Measurements from ENCODE around the gene RBBP5.

RBBP5 gene

GRCh38 chr1:205048382-205048781, 73.4 kb downstream of the RBBP5 start:
- TF ChIP-seq EGR1 (IDR thresholded peaks at IDR 0.05) (no peak), USF1 (IDR thresholded peaks at IDR 0.05) (no peak), YY1 (IDR thresholded peaks at IDR 0.05; ENCODE audit: low read depth) (no peak), RAD21 (IDR thresholded peaks at IDR 0.05; ENCODE audit: low read depth) (no peak), ZBTB7A (IDR thresholded peaks at IDR 0.05; ENCODE audit: low read depth) (no peak), TCF12 (IDR thresholded peaks at IDR 0.05; ENCODE audit: low read depth) (no peak), FOXM1 (IDR thresholded peaks at IDR 0.05; ENCODE audit: borderline replicate concordance, low read depth) (no peak), TAF1 (IDR thresholded peaks at IDR 0.05; ENCODE audit: low read depth) (no peak), EP300 (IDR thresholded peaks at IDR 0.05; ENCODE audit: borderline replicate concordance) (no peak)

GRCh38 chr1:205047764-205048231, 74.0 kb downstream of the RBBP5 start:
- no peak for TF ChIP-seq ZBTB7A (IDR thresholded peaks at IDR 0.05; ENCODE audit: low read depth)
- TF ChIP-seq CEBPB (IDR thresholded peaks at IDR 0.05), result no peak
- TF ChIP-seq USF1 (IDR thresholded peaks at IDR 0.05), result no peak
- no peak for TF ChIP-seq YY1 (IDR thresholded peaks at IDR 0.05; ENCODE audit: low read depth)

- no peak for TF ChIP-seq REST (IDR thresholded peaks at IDR 0.05; ENCODE audit: low read depth)
- TF ChIP-seq EP300 (IDR thresholded peaks at IDR 0.05; ENCODE audit: borderline replicate concordance), result no peak
- no peak for TF ChIP-seq YY1 (IDR thresholded peaks at IDR 0.05; ENCODE audit: low read depth)
- no peak for TF ChIP-seq TCF12 (IDR thresholded peaks at IDR 0.05; ENCODE audit: low read depth)
- TF ChIP-seq CREB1 (IDR thresholded peaks at IDR 0.05; ENCODE audit: low read depth), result no peak
- no peak for TF ChIP-seq EGR1 (IDR thresholded peaks at IDR 0.05)
- TF ChIP-seq NFIC (IDR thresholded peaks at IDR 0.05), result no peak
- no peak for TF ChIP-seq ZBTB7A (IDR thresholded peaks at IDR 0.05; ENCODE audit: low read depth)
These were observed 74.9 kb downstream of the RBBP5 start for GRCh38 chr1:205046870-205047269.

- TF ChIP-seq MAX (IDR thresholded peaks at IDR 0.05) (no peak), YY1 (IDR thresholded peaks at IDR 0.05; ENCODE audit: low read depth) (no peak), ZBTB7A (IDR thresholded peaks at IDR 0.05; ENCODE audit: low read depth) (no peak), NFIC (IDR thresholded peaks at IDR 0.05) (no peak), REST (IDR thresholded peaks at IDR 0.05; ENCODE audit: low read depth) (no peak), USF1 (IDR thresholded peaks at IDR 0.05) (no peak), RAD21 (IDR thresholded peaks at IDR 0.05; ENCODE audit: low read depth) (no peak), EP300 (IDR thresholded peaks at IDR 0.05; ENCODE audit: borderline replicate concordance) (no peak), CREB1 (IDR thresholded peaks at IDR 0.05; ENCODE audit: low read depth) (no peak), CEBPB (IDR thresholded peaks at IDR 0.05) (no peak), TEAD4 (IDR thresholded peaks at IDR 0.05) (no peak), TAF1 (IDR thresholded peaks at IDR 0.05; ENCODE audit: low read depth) (no peak), EGR1 (IDR thresholded peaks at IDR 0.05) (no peak)
These were observed 76.6 kb downstream of the RBBP5 start for GRCh38 chr1:205045146-205045545.

GRCh38 chr1:205044741-205045140, 77.0 kb downstream of the RBBP5 start:
- TF ChIP-seq NFIC (IDR thresholded peaks at IDR 0.05), result no peak
- TF ChIP-seq REST (IDR thresholded peaks at IDR 0.05; ENCODE audit: low read depth), result peak; percentile 78
